Endothelial cell of umbilical vein (primary cell): ENCODE measurements around the gene SCLT1.
A peak's percentile ranks its signal among the peaks of the same experiment; 100 is the strongest.

ENCODE experiments used
- CTCF ChIP-seq, 2 donors: IDR thresholded peaks; 1 replicate in 1 of 2; 2 replicates in 1 of 2; pipeline ENCODE4 v1.5.1; 2011; ENCODE audit warnings: low read length in 2 of 2, mild to moderate bottlenecking in 2 of 2, moderate library complexity in 2 of 2, control low read depth in 1 of 2, inconsistent platforms in 1 of 2, low read depth in 1 of 2; ENCODE audit not compliant: insufficient read depth in 1 of 2; ENCODE audit errors: extremely low read depth in 1 of 2
- POLR2A ChIP-seq: IDR thresholded peaks from 2 replicates; pipeline ENCODE4 v1.6.1; 2012; ENCODE audit warnings: low read depth, mild to moderate bottlenecking, control low read depth, low read length

DNA sequence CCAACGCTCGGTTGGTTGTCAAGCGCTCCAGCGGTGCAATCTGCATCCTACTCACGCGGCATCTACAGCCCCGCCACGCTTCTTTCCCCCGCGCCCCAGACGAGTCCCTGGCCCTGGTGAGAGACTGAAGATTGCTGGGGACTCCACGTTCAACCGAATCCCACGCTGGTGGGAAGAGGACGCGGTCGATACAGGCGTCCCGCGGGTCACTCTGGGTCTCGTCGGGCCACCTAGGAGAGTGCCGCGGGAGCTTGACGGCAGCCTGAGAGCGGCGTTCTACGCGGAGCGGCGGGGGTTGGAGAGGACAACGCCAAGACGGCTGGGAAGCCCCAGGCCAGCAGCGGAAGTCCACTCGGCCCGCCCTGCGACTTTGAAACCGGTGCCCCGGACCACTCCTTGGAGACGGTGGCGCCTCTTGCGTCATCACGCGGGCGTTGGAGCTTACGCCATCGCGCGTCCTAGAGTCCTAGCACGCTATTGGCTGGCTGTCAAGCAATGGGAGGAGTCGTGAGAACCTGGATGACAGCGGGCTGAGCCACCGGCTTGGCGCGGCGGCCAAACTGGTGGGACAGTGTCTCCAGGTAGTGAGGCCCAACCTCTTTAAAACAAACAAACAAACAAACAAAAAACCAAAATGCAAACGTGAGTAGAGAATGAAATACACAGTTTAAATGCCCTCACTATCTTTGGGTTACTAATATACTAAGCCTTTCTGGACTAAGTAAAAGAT lies at the start of gene SCLT1:
- TF ChIP-seq POLR2A: peak; percentile 64
- TF ChIP-seq CTCF (IDR thresholded peaks at IDR 0.05; ENCODE audit: extremely low read depth in 1 of 2, insufficient read depth in 1 of 2, low read depth in 1 of 2, low read length in 2 of 2): no peak
